ENCODE results near the gene ORM1. TPM values are rescaled to one million over a fixed set of nuclear protein-coding genes. Genes with fewer than 3 reads are reported as not detected.

Gene ORM1
- polyA plus RNA-seq, 3 donors = 2.2 to 4.9 (median 2.8) TPM

DNA sequence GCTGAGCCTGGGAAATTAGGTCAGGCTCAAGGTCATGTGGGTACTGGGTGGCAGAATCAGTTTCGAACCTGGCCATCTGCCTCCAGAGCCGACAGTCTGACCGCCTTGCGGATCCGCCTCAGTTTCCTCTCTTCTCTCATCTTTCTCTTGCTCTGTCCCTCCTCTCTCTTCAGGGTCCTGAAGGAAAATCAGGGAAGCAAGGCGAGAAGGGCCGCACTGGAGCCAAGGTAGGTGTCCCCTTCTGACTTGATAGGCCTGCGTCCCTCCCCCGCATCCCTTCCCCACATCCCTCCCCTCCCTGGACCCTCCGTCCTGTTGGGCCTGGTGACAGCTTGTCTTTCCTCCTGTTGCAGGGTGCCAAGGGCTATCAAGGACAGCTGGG lies 40.8 kb upstream of the ORM1 start:
- Histone ChIP-seq H3K27ac (ENCODE audit: low read depth in 1 of 2, low read length in 2 of 2) (no peak overlapping the region), H3K9ac (ENCODE audit: insufficient read depth, low read length, poor library complexity, severe bottlenecking) (no peak overlapping the region), H4K20me1 (ENCODE audit: insufficient read depth, low read length) (no peaks in the 10 kb centered on the region), H3K79me2 (ENCODE audit: insufficient read depth, low read length) (no peaks in the 10 kb centered on the region), H3K4me3 (replicated peaks in 1 of 3; ENCODE audit: low read depth in 2 of 3, low read length in 3 of 3) (no peak overlapping the region), H3K4me1 (ENCODE audit: control insufficient read depth in 1 of 2, insufficient read depth in 2 of 2, low read length in 2 of 2) (peaks cover 4% of the 10 kb centered on the region in 2 donors), H2AFZ (ENCODE audit: insufficient read depth, low read depth, low read length, poor library complexity, severe bottlenecking) (no peak overlapping the region), H3K4me2 (replicated peaks; ENCODE audit: extremely low read depth, low read length, poor library complexity, severe bottlenecking) (no peak overlapping the region), H3K9me3 (replicated peaks in 1 of 2; ENCODE audit: control insufficient read depth in 1 of 2, insufficient read depth in 1 of 2, low read length in 2 of 2) (no peaks in the 10 kb centered on the region), H3K27me3 (ENCODE audit: control insufficient read depth in 2 of 2, insufficient read depth in 2 of 2, low read length in 2 of 2) (no peaks in the 10 kb centered on the region), H3K36me3 (replicated peaks in 1 of 2; ENCODE audit: control insufficient read depth in 1 of 2, insufficient read depth in 2 of 2, low read length in 2 of 2) (no peaks in the 10 kb centered on the region)
- intact Hi-C loops (cut with micrococcal nuclease) = no loop called here
- DNase-seq = no peak
- no peak overlapping the region for H3K4me3 Mint-ChIP-seq
- no peak overlapping the region for H3K27ac Mint-ChIP-seq
- H3K36me3 Mint-ChIP-seq = no peaks in the 10 kb centered on the region
- TF ChIP-seq, protein P1, sequence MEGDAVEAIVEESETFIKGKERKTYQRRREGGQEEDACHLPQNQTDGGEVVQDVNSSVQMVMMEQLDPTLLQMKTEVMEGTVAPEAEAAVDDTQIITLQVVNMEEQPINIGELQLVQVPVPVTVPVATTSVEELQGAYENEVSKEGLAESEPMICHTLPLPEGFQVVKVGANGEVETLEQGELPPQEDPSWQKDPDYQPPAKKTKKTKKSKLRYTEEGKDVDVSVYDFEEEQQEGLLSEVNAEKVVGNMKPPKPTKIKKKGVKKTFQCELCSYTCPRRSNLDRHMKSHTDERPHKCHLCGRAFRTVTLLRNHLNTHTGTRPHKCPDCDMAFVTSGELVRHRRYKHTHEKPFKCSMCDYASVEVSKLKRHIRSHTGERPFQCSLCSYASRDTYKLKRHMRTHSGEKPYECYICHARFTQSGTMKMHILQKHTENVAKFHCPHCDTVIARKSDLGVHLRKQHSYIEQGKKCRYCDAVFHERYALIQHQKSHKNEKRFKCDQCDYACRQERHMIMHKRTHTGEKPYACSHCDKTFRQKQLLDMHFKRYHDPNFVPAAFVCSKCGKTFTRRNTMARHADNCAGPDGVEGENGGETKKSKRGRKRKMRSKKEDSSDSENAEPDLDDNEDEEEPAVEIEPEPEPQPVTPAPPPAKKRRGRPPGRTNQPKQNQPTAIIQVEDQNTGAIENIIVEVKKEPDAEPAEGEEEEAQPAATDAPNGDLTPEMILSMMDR (IDR thresholded peaks at IDR 0.05) = no peak
- H3K4me1 Mint-ChIP-seq = peaks cover 5% of the 10 kb centered on the region
- WGBS (ENCODE audit: insufficient coverage) = 98% methylated on average over 9 of the region's 10 CpGs
- H3K27me3 Mint-ChIP-seq (ENCODE audit: low read depth in 3 of 3) = peaks cover 5 to 8% (median 8%) of the 10 kb centered on the region in 3 donors
- peaks cover 0 to 6% (median 0%) of the 10 kb centered on the region in 7 donors for H3K9me3 Mint-ChIP-seq

DNA sequence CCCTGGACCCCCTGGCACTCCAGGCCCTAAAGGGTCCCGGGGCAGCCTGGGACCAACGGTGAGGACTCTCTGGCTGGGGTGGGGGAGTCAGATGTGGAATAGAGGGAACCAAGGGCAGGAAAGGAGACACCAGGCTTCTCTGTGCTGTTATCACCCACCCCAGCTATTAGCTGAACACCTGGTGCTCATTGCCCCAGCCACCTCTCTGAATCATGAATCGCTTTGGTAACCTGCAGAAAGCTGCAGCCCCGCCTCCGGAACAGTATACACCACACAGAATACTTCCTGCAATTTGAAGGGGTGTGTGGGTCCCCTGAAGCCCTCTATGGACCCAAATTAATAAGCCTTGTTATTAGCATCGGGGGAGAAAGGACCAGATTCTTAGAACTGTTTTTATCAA lies 40.4 kb upstream of the ORM1 start:
- Histone ChIP-seq H3K27ac (ENCODE audit: low read depth in 1 of 2, low read length in 2 of 2) (no peak overlapping the region), H3K9me3 (replicated peaks in 1 of 2; ENCODE audit: control insufficient read depth in 1 of 2, insufficient read depth in 1 of 2, low read length in 2 of 2) (no peaks in the 10 kb centered on the region), H3K4me2 (replicated peaks; ENCODE audit: extremely low read depth, low read length, poor library complexity, severe bottlenecking) (no peak overlapping the region), H3K4me1 (ENCODE audit: control insufficient read depth in 1 of 2, insufficient read depth in 2 of 2, low read length in 2 of 2) (peaks cover 4% of the 10 kb centered on the region in 2 donors), H4K20me1 (ENCODE audit: insufficient read depth, low read length) (no peaks in the 10 kb centered on the region), H3K79me2 (ENCODE audit: insufficient read depth, low read length) (no peaks in the 10 kb centered on the region), H2AFZ (ENCODE audit: insufficient read depth, low read depth, low read length, poor library complexity, severe bottlenecking) (no peak overlapping the region), H3K36me3 (replicated peaks in 1 of 2; ENCODE audit: control insufficient read depth in 1 of 2, insufficient read depth in 2 of 2, low read length in 2 of 2) (no peaks in the 10 kb centered on the region), H3K4me3 (replicated peaks in 1 of 3; ENCODE audit: low read depth in 2 of 3, low read length in 3 of 3) (no peak overlapping the region), H3K9ac (ENCODE audit: insufficient read depth, low read length, poor library complexity, severe bottlenecking) (no peak overlapping the region), H3K27me3 (ENCODE audit: control insufficient read depth in 2 of 2, insufficient read depth in 2 of 2, low read length in 2 of 2) (no peaks in the 10 kb centered on the region)
- TF ChIP-seq, protein P1 (IDR thresholded peaks at IDR 0.05) = no peak
- DNase-seq = no peak
- Mint-ChIP-seq H3K36me3 (no peaks in the 10 kb centered on the region), H3K27ac (peak overlapping the region in 1 of 7 donors; percentile 19), H3K9me3 (peaks cover 0 to 6% (median 0%) of the 10 kb centered on the region in 7 donors), H3K4me3 (no peak overlapping the region), H3K27me3 (ENCODE audit: low read depth in 3 of 3) (peaks cover 7 to 10% (median 8%) of the 10 kb centered on the region in 3 donors), H3K4me1 (peaks cover 5% of the 10 kb centered on the region)
- intact Hi-C loops (cut with micrococcal nuclease) = no loop called here
- WGBS (ENCODE audit: insufficient coverage) = 83% methylated on average over 1 of the region's 6 CpGs
